ES-I3 (cell line): Measurements from ENCODE around the gene OR2V2.

Experiments used
- H3K36me3 ChIP-seq: 2 replicates; pipeline ENCODE4 v1.6.1; 2013; ENCODE audit warnings: mild to moderate bottlenecking, low read length, control low read depth, moderate library complexity; ENCODE audit not compliant: insufficient read depth
- H3K4me1 ChIP-seq: 2 replicates; pipeline ENCODE4 v1.6.1; 2013; ENCODE audit warnings: mild to moderate bottlenecking, control low read depth, low read length; ENCODE audit not compliant: insufficient read depth
- H3K9ac ChIP-seq: 2 replicates; pipeline ENCODE4 v1.6.1; 2013; ENCODE audit warnings: low read depth, mild to moderate bottlenecking, low read length, moderate library complexity
- H3K9me3 ChIP-seq: 2 replicates; pipeline ENCODE4 v1.6.1; 2013; ENCODE audit warnings: mild to moderate bottlenecking, low read length, moderate library complexity; ENCODE audit not compliant: control insufficient read depth, insufficient read depth

The OR2V2 gene

DNA sequence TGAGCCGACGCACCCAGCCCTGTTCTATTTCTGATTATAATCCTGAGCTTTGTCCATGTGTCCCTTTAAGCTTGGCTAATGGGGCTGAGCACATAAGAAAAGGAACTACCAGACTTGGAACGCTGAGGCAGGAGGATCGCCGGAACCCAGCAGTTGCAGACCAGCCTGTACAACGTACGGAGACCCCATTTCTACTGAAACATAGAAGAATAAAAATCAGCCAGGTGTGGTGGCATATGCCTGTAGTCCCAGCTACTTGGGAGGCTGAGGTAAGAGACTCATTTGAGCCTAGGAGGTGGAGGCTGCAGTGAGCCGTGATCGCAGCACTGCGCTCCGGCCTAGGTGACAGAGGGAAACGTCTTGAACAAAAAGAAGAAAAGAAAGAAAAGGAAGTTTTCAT, 35.3 kb downstream of the OR2V2 start:
- no peaks in the 10 kb centered on the region for H3K36me3 ChIP-seq
- H3K9me3 ChIP-seq, result no peaks in the 10 kb centered on the region
- H3K9ac ChIP-seq, result no peak overlapping the region
- no peaks in the 10 kb centered on the region for H3K4me1 ChIP-seq

DNA sequence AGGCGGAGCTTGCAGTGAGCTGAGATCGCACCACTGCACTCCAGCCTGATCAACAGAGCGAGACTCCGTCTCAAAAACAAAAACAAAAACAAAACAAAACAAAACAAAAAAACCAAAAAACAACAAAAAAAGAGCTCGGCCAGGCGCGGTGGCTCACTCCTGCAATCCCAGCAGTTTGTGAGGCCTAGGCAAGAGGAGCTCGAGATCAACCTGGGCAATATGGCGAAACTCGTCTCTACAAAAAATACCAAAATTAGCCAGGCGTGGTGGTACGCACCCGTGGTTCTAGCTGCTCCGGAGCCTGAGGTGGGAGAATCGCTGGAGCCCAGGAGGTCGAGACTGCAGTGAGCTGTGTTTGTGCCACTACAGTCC, 37.4 kb downstream of the OR2V2 start:
- Histone ChIP-seq H3K4me1 (no peaks in the 10 kb centered on the region), H3K9ac (peak overlapping the region; percentile 43; the same call in 1 of the 2 replicates), H3K9me3 (no peaks in the 10 kb centered on the region), H3K36me3 (no peaks in the 10 kb centered on the region)

DNA sequence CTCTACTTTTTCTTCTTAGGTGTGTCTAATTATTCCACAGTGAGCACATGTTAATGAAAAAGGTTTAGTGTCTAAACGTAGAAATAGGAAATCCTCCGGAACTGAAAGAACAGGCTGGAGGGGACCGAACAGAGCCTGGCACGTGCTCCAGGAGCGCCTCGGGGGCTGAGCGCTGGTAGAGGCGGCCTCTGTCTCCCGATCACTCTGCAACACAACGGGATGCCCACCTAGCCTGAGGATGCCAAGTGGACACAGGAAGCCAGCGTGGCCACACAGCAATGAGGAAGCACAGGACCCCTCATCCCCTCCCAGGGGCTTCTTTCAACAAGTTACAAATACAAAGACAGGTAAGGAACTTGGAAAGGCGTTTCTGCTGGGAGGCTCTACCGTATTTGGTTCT, 38.2 kb downstream of the OR2V2 start:
- Histone ChIP-seq H3K4me1 (no peaks in the 10 kb centered on the region), H3K9me3 (no peaks in the 10 kb centered on the region), H3K9ac (no peak overlapping the region), H3K36me3 (no peaks in the 10 kb centered on the region)

DNA sequence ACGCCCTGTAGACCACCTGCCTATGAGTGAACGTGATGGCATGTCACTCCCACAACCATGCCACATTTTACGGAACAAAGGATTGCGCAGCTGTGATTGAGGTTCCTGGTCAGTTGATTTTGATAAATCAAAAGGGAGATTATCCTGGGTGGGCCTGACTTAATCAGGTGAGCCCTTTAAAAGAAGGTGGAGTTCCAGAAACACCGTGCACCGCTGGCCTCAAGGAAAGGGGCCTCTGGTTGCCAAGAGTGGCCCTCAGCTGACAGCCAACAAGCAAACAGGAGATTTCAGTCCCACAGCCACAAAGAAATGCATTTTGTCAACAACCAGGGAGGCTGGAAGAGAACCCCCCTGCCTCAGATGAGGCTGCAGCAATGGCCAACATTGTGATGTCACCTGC, 38.6 kb downstream of the OR2V2 start:
- Histone ChIP-seq H3K36me3 (no peaks in the 10 kb centered on the region), H3K9ac (no peak overlapping the region), H3K9me3 (no peaks in the 10 kb centered on the region), H3K4me1 (no peaks in the 10 kb centered on the region)

DNA sequence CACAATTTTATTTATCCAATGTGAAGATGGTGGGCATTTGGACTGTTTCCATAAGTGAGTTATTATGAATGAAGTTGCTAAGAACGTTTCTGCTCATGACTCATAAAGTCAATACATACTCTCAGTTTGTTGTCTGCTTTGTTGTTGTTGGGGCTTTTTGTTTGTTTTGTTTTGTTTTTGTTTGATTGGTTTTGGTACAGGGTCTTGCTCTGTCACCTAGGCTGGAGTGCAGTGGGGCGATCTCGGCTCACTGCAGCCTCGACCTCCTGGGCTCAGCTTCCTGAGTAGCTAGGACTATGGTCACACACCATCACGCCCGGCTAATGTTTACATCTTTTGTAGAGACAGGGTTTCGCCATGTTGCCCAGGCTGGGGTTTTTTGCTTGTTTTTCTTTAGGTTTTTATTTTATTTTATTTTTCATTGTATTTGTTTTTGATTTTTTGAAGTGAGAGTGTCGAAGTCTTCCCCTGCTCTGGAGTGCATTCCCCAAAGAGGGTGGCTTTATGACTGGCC, 39.7 kb downstream of the OR2V2 start:
- Histone ChIP-seq H3K9me3 (no peaks in the 10 kb centered on the region), H3K9ac (peak overlapping the region; percentile 83), H3K4me1 (no peaks in the 10 kb centered on the region), H3K36me3 (no peaks in the 10 kb centered on the region)

DNA sequence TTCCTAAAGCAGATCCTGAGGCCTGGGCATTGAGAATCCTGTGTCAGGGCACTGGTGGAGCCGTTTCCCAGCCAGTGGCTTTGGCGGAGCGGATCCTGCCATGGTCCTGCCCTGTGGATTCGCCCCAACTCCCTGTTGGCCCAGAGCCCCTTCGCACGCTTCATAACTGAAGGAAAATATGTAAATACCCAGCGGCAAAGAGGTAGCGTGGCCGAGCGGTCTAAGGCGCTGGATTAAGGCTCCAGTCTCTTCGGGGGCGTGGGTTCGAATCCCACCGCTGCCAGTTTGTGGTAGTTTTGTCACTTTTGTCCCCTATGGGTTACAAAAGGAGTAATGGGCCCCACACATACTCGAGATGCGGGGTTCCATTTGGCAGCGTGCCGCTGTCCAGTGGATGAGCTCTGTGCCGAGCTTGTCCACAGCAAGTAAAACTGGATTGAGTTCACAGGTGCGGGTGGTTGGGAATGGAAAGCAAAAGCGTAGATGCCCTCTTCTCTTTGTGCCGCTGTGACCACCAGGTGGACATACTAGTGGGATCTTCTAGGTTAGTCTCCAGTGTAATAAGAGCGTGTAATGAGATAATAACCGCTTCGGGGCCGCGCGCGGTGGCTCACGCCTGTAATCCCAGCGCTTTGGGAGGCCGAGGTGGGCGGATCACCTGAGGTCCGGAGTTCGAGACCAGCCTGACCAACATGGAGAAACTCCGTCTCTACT, 40.3 kb downstream of the OR2V2 start:
- Histone ChIP-seq H3K36me3 (no peaks in the 10 kb centered on the region), H3K4me1 (no peaks in the 10 kb centered on the region; the same call in 1 of the 2 replicates), H3K9me3 (no peaks in the 10 kb centered on the region), H3K9ac (peak overlapping the region; percentile 83)

DNA sequence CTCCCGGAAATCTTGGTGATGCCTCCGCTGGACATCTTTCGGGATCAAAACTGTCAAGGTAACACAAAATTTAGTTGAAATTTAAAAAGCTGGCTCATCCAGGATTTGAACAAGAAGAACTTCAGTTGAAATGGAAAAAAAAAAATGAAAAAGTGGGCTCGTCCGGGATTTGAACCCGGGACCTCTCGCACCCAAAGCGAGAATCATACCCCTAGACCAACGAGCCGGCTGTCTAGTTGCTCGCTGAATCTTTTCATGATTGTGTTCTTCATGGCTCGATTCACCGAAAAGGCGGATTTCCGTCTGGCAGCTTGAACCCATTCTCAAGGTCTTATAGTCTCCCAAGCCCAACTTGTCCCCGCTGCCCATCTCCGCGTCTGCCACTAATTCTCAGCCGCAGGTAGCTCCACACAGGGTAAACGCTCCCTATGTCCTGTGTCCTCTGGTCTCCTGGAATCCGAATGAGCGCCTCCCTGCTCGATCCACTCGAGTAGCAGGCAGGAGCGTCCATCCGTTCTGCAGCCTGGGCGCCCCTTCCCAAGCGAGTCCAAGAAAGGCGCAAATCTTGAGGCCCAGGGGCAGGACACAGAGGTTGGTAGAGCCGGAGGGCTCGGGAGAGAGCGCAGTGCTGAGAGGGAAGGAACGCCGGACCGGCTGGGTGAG, 41.4 kb downstream of the OR2V2 start:
- Histone ChIP-seq H3K9ac (peak overlapping the region; percentile 83), H3K9me3 (no peaks in the 10 kb centered on the region), H3K4me1 (no peaks in the 10 kb centered on the region; the same call in 1 of the 2 replicates), H3K36me3 (no peaks in the 10 kb centered on the region)

DNA sequence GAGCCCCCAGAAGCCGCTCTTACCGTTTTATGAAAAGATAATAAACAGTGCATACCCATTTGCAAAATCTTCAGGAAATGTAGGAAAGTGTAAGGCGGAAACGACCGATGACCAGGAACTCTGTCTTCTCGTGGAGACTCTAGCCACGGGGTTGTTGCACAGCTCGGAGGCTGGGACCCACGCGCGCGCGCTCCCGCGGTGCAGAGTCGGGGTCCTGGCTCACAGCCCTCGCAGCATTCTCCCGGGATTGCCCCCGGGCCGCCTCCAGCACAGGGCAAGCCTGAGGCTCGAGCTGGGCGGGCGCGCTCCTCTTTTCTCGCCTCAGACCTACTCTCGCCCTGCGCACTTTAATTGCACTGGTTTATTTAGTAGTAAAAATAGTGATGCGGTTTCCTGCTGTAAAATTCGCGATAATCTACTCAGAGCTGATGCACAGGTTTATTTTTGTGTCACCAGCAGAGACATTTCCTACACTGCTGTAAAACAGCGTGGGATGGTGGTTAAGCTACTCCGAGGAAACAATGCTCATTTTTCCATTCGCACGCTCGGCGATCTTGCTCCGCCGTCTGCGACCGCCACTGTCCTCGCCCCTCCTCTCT, 42.1 kb downstream of the OR2V2 start:
- no peaks in the 10 kb centered on the region for H3K9me3 ChIP-seq
- no peaks in the 10 kb centered on the region; the same call in 1 of the 2 replicates for H3K4me1 ChIP-seq
- H3K36me3 ChIP-seq, result no peaks in the 10 kb centered on the region
- peak overlapping the region; percentile 55; the same call in 1 of the 2 replicates for H3K9ac ChIP-seq

DNA sequence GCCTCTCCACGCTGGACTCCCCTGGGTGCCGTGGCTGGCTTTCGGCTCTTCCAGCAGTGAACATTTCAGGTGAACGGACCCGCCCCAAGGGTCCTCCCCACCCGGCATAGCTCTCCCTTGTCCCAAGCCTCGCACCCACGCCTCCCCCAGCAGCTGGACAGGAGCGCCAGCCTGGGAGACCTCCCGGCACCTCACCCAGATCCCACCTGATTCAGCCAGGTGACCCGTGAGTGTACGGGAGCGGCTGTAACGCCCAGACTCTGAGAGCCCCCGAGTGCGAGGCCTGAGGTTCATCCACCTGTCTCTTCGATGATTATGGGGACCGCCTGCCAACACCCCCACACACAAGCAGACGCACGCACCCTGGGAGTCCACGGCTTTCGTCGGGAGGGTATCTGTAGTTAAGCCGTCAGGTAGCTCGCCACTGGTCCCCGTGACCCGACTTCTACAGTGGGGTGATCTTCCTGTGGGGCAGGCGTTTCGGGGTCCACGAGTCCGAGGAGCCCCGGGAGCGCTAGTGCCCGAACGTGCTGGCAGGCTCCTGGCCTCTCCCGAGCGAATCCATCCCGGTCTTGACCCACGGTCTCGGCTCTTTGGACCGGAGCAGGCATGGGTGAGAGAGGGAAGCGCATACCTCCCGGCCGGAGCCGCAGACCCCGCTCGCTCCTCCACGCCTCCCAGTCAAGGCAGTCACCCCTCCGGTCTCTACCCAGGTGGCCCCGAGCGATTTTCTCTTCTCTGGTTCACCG, 42.8 kb downstream of the OR2V2 start:
- no peaks in the 10 kb centered on the region for H3K36me3 ChIP-seq
- H3K9me3 ChIP-seq, result no peaks in the 10 kb centered on the region
- H3K4me1 ChIP-seq, result no peaks in the 10 kb centered on the region; the same call in 1 of the 2 replicates
- H3K9ac ChIP-seq, result peak overlapping the region; percentile 55; the same call in 1 of the 2 replicates

DNA sequence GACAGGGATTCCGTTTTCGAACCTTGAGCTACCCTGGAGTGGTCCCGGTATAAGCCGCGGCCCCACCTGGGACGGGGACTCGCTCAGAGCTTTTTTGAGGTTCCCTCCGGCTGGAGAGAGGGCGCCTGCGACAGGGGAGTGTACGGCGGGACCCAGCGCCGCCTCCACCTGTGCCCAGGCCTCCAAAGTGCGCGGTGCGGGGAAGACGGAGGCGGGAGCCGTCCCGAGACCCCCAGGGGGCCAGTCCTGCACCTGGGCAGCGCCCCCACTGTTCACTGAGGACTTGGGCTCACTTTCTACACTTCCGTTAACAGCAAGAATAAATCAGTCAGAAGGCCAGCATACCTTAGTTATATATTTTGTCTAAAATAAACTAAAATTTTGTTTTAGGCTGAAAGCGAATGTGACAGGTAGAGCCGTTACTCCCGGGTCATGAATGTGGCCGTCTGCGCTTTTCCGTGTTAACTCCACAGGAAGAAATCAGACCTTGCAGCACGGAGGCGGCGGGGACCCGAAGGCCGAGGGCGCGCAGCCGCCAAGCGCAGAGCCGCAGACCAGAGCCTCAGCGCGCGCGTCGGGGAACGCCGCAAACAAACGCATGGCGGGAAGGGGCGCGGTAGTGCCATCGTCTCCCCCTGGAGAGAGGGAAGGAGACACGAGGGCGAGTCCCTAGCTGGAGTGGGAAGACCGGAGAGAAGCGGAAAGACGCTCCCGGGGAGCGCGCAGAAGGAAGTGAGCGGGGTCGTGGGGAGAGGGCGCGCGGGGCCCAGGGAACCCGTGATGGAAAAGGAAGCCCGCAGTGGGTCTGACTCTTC, 43.5 kb downstream of the OR2V2 start:
- Histone ChIP-seq H3K9me3 (no peaks in the 10 kb centered on the region), H3K9ac (peak overlapping the region; percentile 55), H3K4me1 (no peaks in the 10 kb centered on the region; the same call in 1 of the 2 replicates), H3K36me3 (no peaks in the 10 kb centered on the region)

DNA sequence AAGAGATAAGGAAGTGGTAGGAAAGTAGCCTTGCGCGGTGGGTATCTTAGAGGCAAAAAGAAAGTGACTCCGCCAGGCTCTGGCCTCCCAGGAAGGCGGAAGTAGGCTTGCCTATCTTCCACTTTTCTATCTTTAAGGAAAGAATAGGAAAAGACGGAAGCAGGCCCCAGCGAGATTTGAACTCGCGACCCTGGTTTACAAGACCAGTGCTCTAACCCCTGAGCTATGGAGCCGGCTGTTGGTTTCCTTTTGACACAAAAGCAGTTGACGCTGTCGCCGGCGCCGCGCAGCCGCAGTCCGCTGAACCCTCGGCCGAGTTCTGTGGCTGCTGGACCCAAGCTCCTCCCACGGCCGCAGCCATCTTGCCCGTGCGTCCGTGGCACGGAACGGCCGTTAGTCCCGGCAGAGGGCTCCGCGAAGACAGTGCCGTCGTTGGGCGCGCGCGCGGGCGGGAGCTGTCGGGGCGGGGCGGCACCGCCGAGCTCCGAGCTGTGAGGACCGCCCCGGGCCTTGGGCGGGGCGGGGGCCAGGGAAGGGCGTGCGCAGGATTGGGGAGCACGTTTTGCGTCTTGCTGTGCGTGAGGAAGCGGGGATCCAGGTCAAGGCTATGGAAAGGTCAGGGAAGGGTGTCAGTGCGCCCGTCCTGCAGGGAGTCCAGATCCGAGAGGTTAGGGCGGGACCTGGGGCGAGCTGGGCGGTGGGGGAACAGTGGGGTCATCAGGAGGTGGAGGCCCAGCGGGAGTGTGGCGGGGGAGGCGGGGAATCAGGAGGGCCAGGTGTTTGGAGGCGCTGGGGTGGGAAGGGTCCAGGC, 44.3 kb downstream of the OR2V2 start:
- Histone ChIP-seq H3K9ac (peak overlapping the region; percentile 55), H3K9me3 (no peaks in the 10 kb centered on the region), H3K36me3 (no peaks in the 10 kb centered on the region), H3K4me1 (no peaks in the 10 kb centered on the region; the same call in 1 of the 2 replicates)

DNA sequence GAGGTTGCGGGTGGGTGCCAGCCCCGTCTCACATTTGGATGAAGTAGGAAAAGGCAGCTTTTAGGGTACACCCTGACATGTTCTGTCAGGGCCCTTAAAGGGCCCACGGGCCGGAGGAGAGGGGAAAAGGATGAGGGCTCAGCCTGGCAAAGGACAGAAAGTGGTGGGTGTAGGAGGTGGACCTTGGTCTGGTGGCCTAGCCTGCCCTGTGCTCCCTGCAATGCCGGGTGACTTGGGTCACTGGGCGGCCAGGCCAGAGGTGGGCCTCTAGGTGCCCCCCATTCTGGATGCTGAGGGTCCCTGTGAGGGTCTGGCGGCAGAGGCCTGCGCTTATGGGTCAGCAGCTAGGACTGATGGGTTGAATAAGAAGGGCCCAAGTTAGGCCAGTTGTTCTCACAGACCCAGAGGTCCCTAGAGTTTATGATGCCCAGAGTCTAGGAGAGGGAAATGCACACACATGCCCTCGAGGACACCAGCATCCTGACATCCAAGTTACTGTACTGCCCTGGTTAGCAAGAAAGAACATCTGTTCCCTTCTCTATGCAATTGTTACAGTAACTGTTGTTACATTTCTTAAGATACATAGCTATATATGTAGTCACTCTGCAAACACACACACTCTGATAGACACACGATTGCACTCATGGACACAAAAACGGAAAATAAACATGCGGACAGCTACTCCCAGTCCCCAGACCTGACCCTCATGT, 45.1 kb downstream of the OR2V2 start:
- Histone ChIP-seq H3K9me3 (no peaks in the 10 kb centered on the region), H3K9ac (peak overlapping the region; percentile 55)

More for the DNA sequence above, 45.1 kb downstream of the OR2V2 start:
- H3K36me3 ChIP-seq, result no peaks in the 10 kb centered on the region
- peaks cover under 1% of the 10 kb centered on the region; the same call in 1 of the 2 replicates for H3K4me1 ChIP-seq
